ENCODE measurements around the gene ZDHHC11B.
A peak's percentile ranks its signal among the peaks of the same experiment; 100 is the strongest.
"Not testable (repeated sequence)": the region's sequence is repeated elsewhere in the genome, so short reads cannot be mapped to it uniquely, and the experiment has no call there.

- TF ChIP-seq, protein P1, sequence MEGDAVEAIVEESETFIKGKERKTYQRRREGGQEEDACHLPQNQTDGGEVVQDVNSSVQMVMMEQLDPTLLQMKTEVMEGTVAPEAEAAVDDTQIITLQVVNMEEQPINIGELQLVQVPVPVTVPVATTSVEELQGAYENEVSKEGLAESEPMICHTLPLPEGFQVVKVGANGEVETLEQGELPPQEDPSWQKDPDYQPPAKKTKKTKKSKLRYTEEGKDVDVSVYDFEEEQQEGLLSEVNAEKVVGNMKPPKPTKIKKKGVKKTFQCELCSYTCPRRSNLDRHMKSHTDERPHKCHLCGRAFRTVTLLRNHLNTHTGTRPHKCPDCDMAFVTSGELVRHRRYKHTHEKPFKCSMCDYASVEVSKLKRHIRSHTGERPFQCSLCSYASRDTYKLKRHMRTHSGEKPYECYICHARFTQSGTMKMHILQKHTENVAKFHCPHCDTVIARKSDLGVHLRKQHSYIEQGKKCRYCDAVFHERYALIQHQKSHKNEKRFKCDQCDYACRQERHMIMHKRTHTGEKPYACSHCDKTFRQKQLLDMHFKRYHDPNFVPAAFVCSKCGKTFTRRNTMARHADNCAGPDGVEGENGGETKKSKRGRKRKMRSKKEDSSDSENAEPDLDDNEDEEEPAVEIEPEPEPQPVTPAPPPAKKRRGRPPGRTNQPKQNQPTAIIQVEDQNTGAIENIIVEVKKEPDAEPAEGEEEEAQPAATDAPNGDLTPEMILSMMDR (IDR thresholded peaks at IDR 0.05), result not testable (repeated sequence)
- peak in 2 of 3 donors; percentile 38 to 47 for TF ChIP-seq POLR2AphosphoS5 (IDR thresholded peaks at IDR 0.05)
These were observed 91.1 kb downstream of the ZDHHC11B start, which contains the start of gene TPPP for GRCh38 chr5:693271-694041.
